Ascending aorta (tissue), 2 donors: ENCODE measurements around the gene VAMP1. TPM values are rescaled to one million over a fixed set of nuclear protein-coding genes. Genes with fewer than 3 reads are reported as not detected.

Experiments used
- DNase-seq, 2 donors: peaks; one replicate each; pipeline ENCODE4 v3.0.0-alpha.2; 2019; ENCODE audit warnings: low spot score in 2 of 2
- H3K27ac ChIP-seq, 2 donors: fragments of 200-600 bp; sonication (generic); one replicate each; pipeline ENCODE4 v1.5.1; 2016 to 2017; ENCODE audit warnings: mild to moderate bottlenecking in 1 of 2
- H3K27me3 ChIP-seq: fragments of 200-600 bp; sonication (generic); one replicate; pipeline ENCODE4 v1.5.1; 2017
- H3K36me3 ChIP-seq, 2 donors: fragments of 200-600 bp; sonication (generic); one replicate each; pipeline ENCODE4 v1.5.1; 2016
- H3K4me1 ChIP-seq, 2 donors: fragments of 200-600 bp; sonication (generic); one replicate each; pipeline ENCODE4 v1.5.1; 2016 to 2017; ENCODE audit warnings: mild to moderate bottlenecking in 1 of 2
- H3K4me3 ChIP-seq, 2 donors: fragments of 200-600 bp; sonication (generic); one replicate each; pipeline ENCODE4 v1.5.1; 2016 to 2017; ENCODE audit warnings: mild to moderate bottlenecking in 1 of 2
- H3K9me3 ChIP-seq, 2 donors: fragments of 200-600 bp; sonication (generic); one replicate each; pipeline ENCODE4 v1.5.1; 2016
- CTCF ChIP-seq, 3 experiments: fragments of 200-600 bp in 2 of 3; fragments of 450-650 bp in 1 of 3; sonication (generic) in 2 of 3; IDR thresholded peaks; one replicate each; pipeline ENCODE4 v1.5.1; 2016 to 2019; ENCODE audit warnings: antibody characterized with exemption in 3 of 3, mild to moderate bottlenecking in 1 of 3, moderate library complexity in 1 of 3
- intact Hi-C: fragments of 100-400 bp; cut with DNase I; formaldehyde crosslinking; loops from one replicate; pipeline ENCODE4 v1.15.1; 2023
- total RNA-seq: library from RNA; depleted of rRNA; stranded (reverse); fragments of >200 nt; gene quantifications from one replicate; pipeline ENCODE4 v1.1.0, GENCODE V29; 2016

Gene VAMP1
- total RNA-seq, 1 donor from 2014 or later: 17.1 TPM

GRCh38 chr12:6462234-6462995 is 8.1 kb downstream of the VAMP1 start:
- Histone ChIP-seq H3K4me3 (no peak overlapping the region), H3K27me3 (no peaks in the 10 kb centered on the region), H3K4me1 (no peaks in the 10 kb centered on the region), H3K36me3 (peaks cover 66 to 85% of the 10 kb centered on the region in 2 donors), H3K9me3 (no peaks in the 10 kb centered on the region), H3K27ac (peak overlapping the region in 1 of 2 donors; percentile 20)
- no peak for TF ChIP-seq CTCF (IDR thresholded peaks at IDR 0.05)
- intact Hi-C loops: no loop called here
- peak in 1 of 2 donors; percentile 60 for DNase-seq

- peak; percentile 66 to 84 for DNase-seq
- TF ChIP-seq CTCF (IDR thresholded peaks at IDR 0.05): no peak
- peak overlapping the region; percentile 6 to 20 for H3K27ac ChIP-seq
- H3K4me1 ChIP-seq: no peaks in the 10 kb centered on the region
- H3K36me3 ChIP-seq: peaks cover 74 to 93% of the 10 kb centered on the region in 2 donors
- intact Hi-C loops: no loop called here
- H3K4me3 ChIP-seq: no peak overlapping the region
- H3K27me3 ChIP-seq: no peaks in the 10 kb centered on the region
- H3K9me3 ChIP-seq: no peaks in the 10 kb centered on the region
Observed at GRCh38 chr12:6461401-6462233, 8.9 kb downstream of the VAMP1 start.

- H3K27ac ChIP-seq: peak overlapping the region in 1 of 2 donors; percentile 6
- DNase-seq: peak in 1 of 2 donors; percentile 45
- H3K4me1 ChIP-seq: no peaks in the 10 kb centered on the region
- H3K27me3 ChIP-seq: no peaks in the 10 kb centered on the region
- H3K4me3 ChIP-seq: no peak overlapping the region
- H3K36me3 ChIP-seq: peaks cover 72 to 91% of the 10 kb centered on the region in 2 donors
- TF ChIP-seq CTCF (IDR thresholded peaks at IDR 0.05): no peak
- no peaks in the 10 kb centered on the region for H3K9me3 ChIP-seq
- intact Hi-C loops: no loop called here
Observed at GRCh38 chr12:6460751-6461371, 9.6 kb downstream of the VAMP1 start.

- no peak for DNase-seq
- Histone ChIP-seq H3K4me3 (no peak overlapping the region), H3K36me3 (peaks cover 68 to 89% of the 10 kb centered on the region in 2 donors), H3K9me3 (no peaks in the 10 kb centered on the region), H3K4me1 (no peaks in the 10 kb centered on the region), H3K27ac (no peak overlapping the region), H3K27me3 (no peaks in the 10 kb centered on the region)
- TF ChIP-seq CTCF (IDR thresholded peaks at IDR 0.05): no peak
- intact Hi-C loops: no loop called here
Observed at GRCh38 chr12:6459004-6459337, 11.5 kb downstream of the VAMP1 start.

- no peak for TF ChIP-seq CTCF (IDR thresholded peaks at IDR 0.05)
- intact Hi-C loops: no loop called here
- H3K27me3 ChIP-seq: no peaks in the 10 kb centered on the region
- no peak overlapping the region for H3K27ac ChIP-seq
- peak in 1 of 2 donors; percentile 5 for DNase-seq
- peaks cover 0 to under 1% of the 10 kb centered on the region in 2 donors for H3K4me1 ChIP-seq
- H3K9me3 ChIP-seq: no peaks in the 10 kb centered on the region
- H3K4me3 ChIP-seq: no peak overlapping the region
- H3K36me3 ChIP-seq: peaks cover 63 to 86% of the 10 kb centered on the region in 2 donors
Observed at GRCh38 chr12:6458281-6459003, 12.0 kb downstream of the VAMP1 start.
